Caki2 (cell line): Measurements from ENCODE around the gene PIGT. TPM values are rescaled to one million over a fixed set of nuclear protein-coding genes. Genes with fewer than 3 reads are reported as not detected.

Experiments used
- total RNA-seq: library from RNA; depleted of rRNA; stranded (reverse); fragments of >200 nt; shearing (Covaris generic); gene quantifications from 2 replicates; pipeline ENCODE4 v1.2.3, GENCODE V29; 2014; ENCODE audit warnings: low replicate concordance; rRNA removed

PIGT gene
- total RNA-seq, 1 experiment from 2014 or later: 89.4 TPM

Other genes starting within 250 kb of the PIGT start
- not detected in 2 replicates for gene PI3, start 241.2 kb upstream of the PIGT start, total RNA-seq
- gene SEMG1, start 209.1 kb upstream of the PIGT start, total RNA-seq: not detected in 2 replicates
- not detected in 2 replicates for gene SEMG2, start 194.8 kb upstream of the PIGT start, total RNA-seq
- 1.5 TPM in 1 of 2 replicates, not detected in the other for gene SLPI, start 161.6 kb upstream of the PIGT start, total RNA-seq
- not detected in 2 replicates for gene RBPJL, start 109.3 kb upstream of the PIGT start, total RNA-seq
- 0.10 and 2.1 TPM in 2 replicates for gene MATN4, start 107.8 kb upstream of the PIGT start, total RNA-seq
- 92.8 and 111 TPM in 2 replicates for gene SDC4, start 67.7 kb upstream of the PIGT start, total RNA-seq
- gene SYS1, start 53.0 kb upstream of the PIGT start, total RNA-seq: 59.1 and 84.9 TPM in 2 replicates
- not detected in 2 replicates for gene TP53TG5, start 37.8 kb upstream of the PIGT start, total RNA-seq
- gene DBNDD2, start 7.9 kb upstream of the PIGT start, total RNA-seq: 2.5 and 21.5 TPM in 2 replicates
- gene WFDC2, start 53.6 kb downstream of the PIGT start, total RNA-seq: not detected in 2 replicates
- gene SPINT3, start 99.5 kb downstream of the PIGT start, total RNA-seq: not detected in 2 replicates
- gene WFDC6, start 123.3 kb downstream of the PIGT start, total RNA-seq: not detected in 2 replicates
- gene EPPIN, start 131.3 kb downstream of the PIGT start, total RNA-seq: not detected in 2 replicates
- gene WFDC8, start 163.1 kb downstream of the PIGT start, total RNA-seq: not detected in 2 replicates
- gene WFDC10A, start 213.6 kb downstream of the PIGT start, total RNA-seq: not detected in 2 replicates
- gene WFDC9, start 215.1 kb downstream of the PIGT start, total RNA-seq: not detected in 2 replicates